Epithelial cell of esophagus (primary cell): ENCODE measurements around the gene CTSF.
"Not testable (repeated sequence)": the region's sequence is repeated elsewhere in the genome, so short reads cannot be mapped to it uniquely, and the experiment has no call there.

ENCODE experiments used
- DNase-seq: peaks from one replicate; pipeline ENCODE4 v3.0.0; 2010; ENCODE audit warnings: low read depth
- H3K4me3 ChIP-seq: 2 replicates; pipeline ENCODE4 v1.5.1; 2011; ENCODE audit warnings: mild to moderate bottlenecking, low read length, control low read depth
- CTCF ChIP-seq: IDR thresholded peaks from 2 replicates; pipeline ENCODE4 v1.5.1; 2011; ENCODE audit warnings: low read depth, mild to moderate bottlenecking, low read length, control low read depth, inconsistent platforms; ENCODE audit not compliant: insufficient read depth; ENCODE audit errors: missing control alignments

Gene CTSF

GRCh38 chr11:66607126-66607834 lies 38.9 kb upstream of the CTSF start:
- H3K4me3 ChIP-seq, result no peak overlapping the region
- no peak for TF ChIP-seq CTCF
- peak; percentile 56 for DNase-seq

DNA sequence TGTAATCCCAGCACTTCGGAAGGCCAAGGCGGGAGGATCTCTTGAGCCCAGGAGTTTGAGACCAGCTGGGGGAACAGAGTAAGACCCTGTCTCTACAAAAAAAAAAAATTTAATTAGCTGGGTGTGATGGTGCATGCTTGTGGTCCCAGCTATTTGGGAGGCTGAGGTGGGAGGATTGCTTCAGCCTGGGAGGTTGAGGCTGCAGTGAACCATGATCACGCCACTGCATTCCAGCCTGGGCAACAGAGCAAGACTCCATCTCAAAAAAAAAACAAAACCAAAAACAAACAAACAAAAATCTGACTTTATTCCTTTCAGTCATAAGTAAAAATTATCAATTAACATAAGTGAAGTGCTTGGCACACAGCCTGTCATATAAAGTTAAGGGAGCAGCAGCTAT lies 38.2 kb upstream of the CTSF start:
- DNase-seq, H3K4me3 ChIP-seq: not testable (repeated sequence)

DNA sequence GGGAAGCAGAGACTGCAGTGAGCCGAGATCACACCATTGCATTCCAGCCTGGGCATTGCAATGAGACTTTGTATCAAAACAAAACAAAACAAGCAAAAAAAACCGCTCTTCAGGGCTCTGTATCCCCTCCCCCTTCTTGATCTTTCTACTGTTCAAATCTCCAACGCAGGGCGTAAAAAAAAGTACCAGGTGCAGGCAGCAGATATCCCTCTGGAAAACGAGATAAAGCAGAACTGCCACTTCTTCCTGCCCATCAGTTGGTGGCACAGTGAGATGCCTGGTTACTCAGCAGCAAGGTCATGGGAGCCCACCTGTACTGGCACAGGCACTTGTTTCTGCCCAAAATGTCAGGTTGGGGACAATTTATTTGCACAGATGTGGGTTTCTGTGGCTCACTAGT lies 35.7 kb upstream of the CTSF start:
- TF ChIP-seq CTCF, result no peak
- no peak overlapping the region for H3K4me3 ChIP-seq
- DNase-seq, result no peak

DNA sequence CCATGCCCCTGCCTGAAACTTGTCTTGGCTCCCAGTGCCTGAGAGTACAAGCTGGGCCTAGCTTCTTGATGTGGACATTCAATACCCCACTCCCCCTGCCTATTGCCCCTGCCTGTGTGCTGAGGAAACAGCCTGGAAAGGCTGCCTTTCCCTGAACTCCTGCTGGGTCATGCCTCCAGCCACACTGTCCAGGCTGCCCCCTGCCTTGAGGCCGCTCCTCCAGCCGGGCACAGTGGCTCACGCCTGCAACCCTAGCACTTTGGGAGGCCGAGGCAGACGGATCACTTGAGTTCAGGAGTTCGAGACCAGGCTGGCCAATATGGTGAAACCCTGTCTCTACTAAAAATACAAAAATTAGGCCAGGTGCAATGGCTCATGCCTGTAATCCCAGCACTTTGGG lies 34.7 kb upstream of the CTSF start:
- DNase-seq, result no peak
- no peak for TF ChIP-seq CTCF
- no peak overlapping the region for H3K4me3 ChIP-seq

DNA sequence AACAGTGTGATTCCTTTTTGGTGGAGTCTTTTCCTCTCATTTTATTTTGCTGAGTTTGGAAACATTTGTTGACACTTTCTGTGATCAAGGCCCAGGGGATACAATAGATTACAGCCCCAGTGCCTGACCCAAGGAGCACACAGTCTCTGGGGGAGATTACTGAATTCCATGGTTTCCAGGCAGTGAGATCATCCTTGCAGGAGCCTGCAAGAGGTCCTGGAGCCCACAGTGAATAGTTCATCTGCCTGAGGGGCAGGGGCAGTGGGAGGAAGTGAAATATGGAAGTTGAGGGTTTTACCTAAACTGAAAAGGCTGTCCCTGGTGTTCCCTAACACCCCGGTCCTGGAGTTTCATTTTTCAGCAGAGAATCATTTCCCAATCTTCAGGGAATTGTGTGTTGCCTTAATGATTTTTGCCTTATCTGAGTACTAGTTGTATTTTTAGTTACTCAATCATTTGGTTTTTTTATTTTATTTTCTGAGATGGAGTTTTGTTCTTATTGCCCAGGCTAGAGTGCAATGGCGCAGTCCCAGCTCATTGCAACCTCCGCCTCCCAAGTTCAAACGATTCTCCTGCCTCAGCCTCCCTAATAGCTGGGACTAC lies 32.3 kb upstream of the CTSF start:
- no peak for DNase-seq
- no peak overlapping the region for H3K4me3 ChIP-seq
- TF ChIP-seq CTCF, result no peak

DNA sequence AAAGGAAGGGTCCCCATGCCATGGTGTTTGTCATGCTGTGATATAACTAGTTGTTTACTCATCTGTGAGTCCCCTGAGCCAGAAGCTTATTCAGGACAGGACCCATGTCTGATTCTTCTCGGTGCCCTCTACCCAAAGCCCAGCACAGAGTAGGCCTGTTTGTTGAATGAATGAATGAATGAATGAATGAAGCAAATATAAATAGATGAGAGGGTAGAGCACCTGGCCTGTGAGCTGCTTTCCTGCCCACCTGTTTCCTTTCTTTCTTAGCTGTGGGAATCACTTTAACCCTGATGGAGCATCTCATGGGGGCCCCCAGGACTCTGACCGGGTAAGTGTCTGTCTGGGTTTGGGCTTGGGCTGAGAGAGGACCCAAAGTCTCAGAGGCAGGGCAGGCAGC lies 31.8 kb upstream of the CTSF start:
- TF ChIP-seq CTCF, result no peak

GRCh38 chr11:66598993-66599392 lies 30.6 kb upstream of the CTSF start:
- no peak for TF ChIP-seq CTCF
- H3K4me3 ChIP-seq, result no peak overlapping the region
- no peak for DNase-seq

More for the DNA sequence above, 31.8 kb upstream of the CTSF start:
- no peak overlapping the region for H3K4me3 ChIP-seq
- DNase-seq, result no peak
